GM19372 (cell line): Measurements from ENCODE around the gene MAGEH1.

Experiments used
- ATAC-seq: cut with Tn5 transposase; IDR thresholded peaks from one replicate; pipeline ENCODE4 v1.9.1; 2021; ENCODE audit warnings: mild to moderate bottlenecking, low read depth, moderate library complexity; ENCODE audit not compliant: unreplicated experiment

Gene MAGEH1

DNA sequence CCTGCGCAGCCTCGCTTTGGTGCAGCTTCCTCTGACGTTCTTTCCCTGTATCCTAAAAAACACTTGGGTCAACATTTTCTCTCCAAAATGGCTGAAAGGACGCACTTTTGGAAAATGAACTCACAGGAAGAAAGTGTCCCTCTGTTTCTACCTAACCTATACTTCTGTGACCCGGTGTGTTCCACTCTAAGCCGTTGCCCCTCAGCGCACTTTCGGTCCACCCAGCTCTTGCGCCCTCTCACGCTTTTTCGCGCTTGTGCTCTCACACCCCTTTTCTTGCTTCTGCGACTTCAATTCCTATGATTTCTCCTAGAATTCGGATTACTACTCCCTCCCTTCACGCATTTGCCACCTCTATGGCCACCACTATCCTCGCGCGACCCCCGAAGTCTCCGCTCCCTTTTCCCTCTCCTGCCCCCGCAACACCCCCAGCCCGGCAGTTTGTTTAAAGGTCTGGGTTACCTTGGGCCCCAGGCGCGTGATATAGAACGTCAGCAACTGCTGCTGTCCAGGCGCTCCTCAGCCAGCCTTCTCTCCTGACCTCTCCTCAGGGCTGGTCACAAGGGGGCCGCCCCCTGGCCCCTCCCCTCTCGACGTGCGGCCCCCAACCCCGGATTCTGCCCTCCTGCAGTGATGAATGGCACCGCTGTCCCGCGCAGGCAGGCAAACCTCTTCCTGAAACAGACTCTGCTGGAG lies 37.5 kb downstream of the MAGEH1 start, which contains the start of gene USP51:
Gene USP51, minus strand, starts transcription at position 535 of the 696 bp plus-strand sequence. CDS start 909 bp downstream, outside the sequence.
- peak; percentile 58 for ATAC-seq

GRCh38 chrX:55490121-55490520 lies 38.2 kb downstream of the MAGEH1 start:
- ATAC-seq, result no peak

DNA sequence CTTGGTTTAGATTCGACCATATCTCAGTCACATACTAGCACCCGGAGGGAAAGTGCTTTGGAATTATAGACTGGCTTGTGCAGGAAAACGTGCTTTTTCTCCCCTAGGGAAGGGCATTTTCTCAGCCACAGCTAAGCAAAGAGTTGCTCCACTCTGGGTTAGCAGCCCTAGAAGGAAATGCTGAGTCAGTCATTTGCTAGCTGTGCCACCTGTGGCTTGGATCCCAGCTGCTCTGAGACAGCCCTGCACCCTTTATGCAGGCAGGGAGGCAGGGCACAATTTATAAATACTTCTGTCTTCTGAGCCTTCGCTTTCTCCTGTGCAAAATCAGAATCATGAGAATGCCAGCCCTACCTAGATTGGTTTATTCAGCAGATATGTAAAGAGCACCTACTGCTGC lies 39.0 kb downstream of the MAGEH1 start:
- ATAC-seq, result no peak
